AG08396 (cell line): ENCODE data around the gene PHF5A.

Experiments
- DNase-seq: peaks from one replicate; pipeline ENCODE4 v3.0.0; 2012; ENCODE audit warnings: low spot score, mixed read lengths

The PHF5A gene

DNA sequence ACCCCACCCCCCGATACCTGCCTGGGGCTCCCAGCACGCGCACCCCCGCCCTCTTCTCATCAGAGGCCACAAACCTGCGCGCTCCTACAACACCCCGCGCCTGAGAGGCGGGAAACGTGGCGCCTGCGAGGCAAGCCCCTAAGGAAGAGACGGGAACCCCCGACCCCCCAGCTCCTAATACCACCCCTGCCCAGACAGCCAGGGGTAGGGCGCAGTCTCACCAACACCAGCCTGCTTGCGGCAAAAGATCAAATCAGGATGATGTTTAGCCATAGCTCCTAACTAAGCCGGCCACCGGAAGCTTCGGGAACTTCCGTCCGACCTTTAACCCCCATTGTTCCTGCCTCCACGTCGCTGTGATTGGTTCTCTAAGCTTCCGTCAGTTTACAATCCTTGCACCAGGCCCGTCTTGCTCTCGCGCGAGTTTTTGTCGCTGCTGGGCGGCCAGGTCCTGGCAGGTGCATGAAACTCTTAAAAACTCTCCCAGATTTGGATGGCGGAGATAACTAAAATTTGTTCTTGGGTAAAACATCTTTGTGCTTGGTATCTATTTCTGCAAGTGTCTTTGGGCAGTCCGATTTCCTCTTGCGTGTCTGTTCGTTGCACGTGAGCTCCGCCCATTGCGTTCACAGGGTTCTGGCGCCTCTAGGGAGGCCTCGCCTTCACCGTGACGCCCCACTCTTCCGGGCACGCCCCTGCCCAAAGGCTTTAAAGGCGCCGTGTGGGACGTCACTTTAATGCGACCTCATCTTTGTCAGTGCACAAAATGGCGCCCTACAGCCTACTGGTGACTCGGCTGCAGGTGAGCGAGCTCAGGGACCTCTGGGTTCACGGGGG lies at the start of gene PHF5A, which contains the start of gene ACO2:
TSS of gene PHF5A (minus strand) at position 312 of the 837 bp plus-strand sequence. CDS start at position 273, 39 bp downstream.
TSS of gene ACO2 (plus strand) at position 737 of the 837 bp plus-strand sequence. CDS start at position 767, 30 bp downstream.
- DNase-seq = peak; percentile 93

GRCh38 chr22:41518048-41518347 lies 49.5 kb upstream of the PHF5A start:
- DNase-seq = no peak

- peak; percentile 75 for DNase-seq
Measured at GRCh38 chr22:41517172-41518047, 48.9 kb upstream of the PHF5A start.

DNA sequence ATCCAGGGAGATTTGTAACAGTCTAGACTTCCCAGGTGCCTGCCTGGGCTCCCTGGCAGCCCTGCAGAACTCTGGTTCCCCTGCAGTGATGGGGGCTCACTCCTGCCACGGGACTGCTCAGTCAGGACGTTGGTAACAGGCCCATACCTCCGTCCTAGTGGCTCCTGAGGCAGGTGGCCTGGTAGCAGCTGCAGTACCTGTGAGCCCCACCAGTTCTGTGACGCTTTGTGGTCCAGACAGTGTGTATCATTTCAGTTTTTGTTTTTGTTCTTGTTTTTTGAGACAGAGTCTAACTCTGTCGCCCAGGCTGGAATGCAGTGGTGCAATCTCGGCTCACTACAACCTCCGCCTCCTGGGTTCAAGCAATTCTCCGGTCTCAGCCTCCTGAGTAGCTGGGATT lies 48.0 kb upstream of the PHF5A start:
- no peak for DNase-seq

DNA sequence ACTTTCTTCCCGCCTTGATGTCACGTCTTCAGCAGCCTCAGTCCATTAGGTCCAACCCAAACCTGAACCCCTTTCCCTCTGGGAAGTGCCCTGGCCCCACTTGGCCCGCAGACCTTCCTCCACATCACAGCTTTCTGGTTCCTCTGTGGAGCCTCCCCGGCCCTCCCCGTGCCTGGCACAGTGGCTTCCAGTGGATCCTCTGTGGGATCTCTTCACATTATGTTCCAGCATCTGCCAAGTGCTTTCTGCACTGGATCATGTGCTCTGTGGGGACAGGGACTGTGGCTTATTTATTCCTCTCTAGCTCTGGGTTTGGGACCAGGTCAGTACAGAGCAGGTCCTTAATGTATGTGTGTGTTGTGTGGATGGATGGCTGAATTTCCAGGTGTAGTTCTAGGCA lies 44.9 kb upstream of the PHF5A start:
- DNase-seq = no peak

- peak; percentile 79 for DNase-seq
Measured at GRCh38 chr22:41512421-41513194, 44.1 kb upstream of the PHF5A start.

DNA sequence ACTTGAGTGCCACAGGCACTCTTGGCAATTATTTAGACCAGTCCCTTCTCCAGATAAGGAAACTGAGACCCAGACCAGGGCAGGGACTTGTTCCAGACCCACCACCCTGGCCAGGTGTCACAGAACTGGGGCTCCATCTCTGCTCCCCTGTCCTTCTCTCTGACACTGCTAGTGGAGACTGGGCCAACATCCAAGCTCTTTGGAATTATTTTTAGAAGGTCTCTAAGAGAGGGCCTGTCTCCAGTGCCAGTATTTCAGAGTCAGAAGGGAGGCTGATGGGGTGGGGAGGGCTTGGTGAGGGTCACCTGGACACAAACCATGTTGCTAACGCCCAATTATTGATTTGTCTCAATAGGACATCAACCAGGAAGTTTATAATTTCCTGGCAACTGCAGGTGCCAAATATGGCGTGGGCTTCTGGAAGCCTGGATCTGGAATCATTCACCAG lies 43.1 kb upstream of the PHF5A start:
- DNase-seq = no peak

- no peak for DNase-seq
Measured at GRCh38 chr22:41508770-41509170, 40.3 kb upstream of the PHF5A start.

DNA sequence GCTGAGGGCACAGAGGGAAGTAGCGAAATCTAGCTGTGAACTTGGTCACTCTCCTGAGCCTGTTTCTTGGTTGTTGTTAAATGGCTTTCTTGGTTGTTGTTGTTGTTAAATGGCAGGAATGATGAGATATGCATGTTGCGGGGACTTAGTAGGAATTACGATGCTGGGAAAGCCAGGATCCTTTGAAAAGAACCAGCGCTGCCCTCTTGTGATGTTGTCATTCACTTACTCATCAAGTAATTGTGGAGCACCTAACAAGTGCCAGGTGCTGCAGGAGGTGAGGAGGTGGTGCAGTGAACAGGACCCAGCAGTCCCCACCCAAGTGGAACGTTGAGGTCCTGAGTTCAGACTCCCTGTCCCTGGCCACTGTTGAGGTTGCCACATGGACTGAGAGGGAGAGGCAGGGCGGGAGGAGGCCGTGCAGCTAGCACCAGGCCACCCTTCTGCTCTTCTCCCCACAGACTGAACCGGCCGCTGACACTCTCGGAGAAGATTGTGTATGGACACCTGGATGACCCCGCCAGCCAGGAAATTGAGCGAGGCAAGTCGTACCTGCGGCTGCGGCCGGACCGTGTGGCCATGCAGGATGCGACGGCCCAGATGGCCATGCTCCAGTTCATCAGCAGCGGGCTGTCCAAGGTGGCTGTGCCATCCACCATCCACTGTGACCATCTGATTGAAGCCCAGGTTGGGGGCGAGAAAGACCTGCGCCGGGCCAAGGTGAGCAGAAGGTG lies 39.0 kb upstream of the PHF5A start:
- DNase-seq = no peak

DNA sequence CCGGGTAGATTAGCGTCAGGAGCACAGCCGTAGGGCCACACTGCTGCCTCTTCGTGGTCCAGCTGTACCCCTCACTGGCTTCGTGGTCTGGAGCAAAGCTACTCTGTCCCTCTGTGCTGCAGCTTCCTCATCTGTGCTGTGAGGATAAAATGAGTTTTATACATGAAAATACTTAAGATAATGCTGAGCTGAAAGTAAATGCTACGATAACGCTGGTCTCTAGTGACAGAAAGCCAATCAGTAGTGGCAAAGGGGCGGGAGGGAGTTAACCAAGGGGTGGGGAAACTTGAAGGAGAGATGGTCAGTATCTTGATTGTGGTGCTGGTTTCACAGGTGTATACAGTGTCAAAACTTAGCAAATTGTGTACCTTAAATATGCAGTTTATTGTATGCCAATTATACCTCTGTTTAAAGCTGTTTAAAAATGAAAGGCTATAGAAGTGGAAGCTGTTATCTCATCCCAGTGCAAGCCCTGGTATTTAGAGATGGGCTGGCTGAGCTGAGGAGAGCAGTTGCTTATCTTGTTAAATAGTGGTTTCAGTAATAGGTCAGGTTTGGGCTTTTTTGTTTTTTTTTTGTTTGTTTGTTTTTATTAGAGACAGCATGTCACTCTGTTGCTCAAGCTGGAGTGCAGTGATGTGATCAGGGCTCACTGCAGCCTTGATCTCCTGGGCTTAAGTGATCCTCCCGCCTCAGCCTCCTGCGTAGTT lies 37.2 kb upstream of the PHF5A start:
- no peak for DNase-seq

DNA sequence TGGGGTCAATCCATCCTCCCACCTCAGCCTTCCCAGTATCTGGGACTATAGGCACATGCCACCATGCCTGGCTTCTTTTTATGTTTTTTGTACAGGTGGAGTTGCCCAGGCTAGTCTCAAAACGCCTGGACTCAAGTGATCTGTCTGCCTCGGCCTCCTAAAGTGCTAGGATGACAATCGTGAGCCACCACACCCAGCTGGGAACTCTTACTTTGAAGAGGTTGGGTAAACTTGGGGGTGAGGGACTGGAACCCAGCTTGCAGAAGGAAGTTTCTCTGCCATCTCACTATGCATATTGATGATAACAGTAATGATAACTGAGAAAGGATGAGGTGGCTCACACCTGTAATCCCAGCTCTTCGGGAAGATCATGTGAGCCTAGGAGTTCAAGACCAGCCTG lies 36.3 kb upstream of the PHF5A start:
- DNase-seq = no peak

DNA sequence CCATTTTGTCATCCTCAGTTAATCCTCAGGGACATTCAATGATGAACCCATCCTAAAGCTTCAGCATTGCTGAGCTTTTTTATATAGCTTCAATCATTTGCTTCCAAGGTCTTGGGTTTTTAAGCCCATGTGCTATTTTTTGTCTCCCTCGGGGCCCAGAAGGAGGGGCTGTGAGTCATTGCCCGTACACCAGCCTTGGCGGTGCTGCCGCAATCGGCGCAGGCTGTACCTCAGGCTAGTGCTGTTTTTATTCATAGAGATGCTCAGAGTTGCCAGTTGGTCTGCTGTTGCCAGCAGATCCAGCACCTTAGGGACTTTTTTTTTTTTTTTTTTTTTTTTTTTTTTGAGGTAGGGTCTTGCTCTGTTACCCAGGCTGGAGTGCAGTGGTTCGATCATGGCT lies 35.9 kb upstream of the PHF5A start:
- DNase-seq = no peak

- no peak for DNase-seq
Measured at GRCh38 chr22:41501209-41501608, 32.7 kb upstream of the PHF5A start.

DNA sequence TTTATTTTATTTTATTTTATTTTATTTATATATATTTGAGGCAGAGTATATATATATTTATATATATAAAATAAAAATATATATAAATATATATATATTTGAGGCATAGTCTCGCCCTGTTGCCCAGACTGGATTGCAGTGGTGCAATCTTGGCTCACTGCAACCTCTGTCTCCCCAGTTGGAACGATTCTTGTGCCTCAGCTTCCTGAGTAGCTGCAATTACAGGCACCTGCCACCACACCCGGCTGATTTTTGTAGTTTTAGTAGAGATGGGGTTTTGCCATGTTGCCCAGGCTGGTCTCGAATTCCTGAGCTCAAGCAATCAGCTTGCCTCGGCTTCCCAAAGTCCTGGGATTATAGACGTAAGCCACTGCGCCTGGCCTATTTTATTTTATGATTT lies 31.8 kb upstream of the PHF5A start:
- no peak for DNase-seq

DNA sequence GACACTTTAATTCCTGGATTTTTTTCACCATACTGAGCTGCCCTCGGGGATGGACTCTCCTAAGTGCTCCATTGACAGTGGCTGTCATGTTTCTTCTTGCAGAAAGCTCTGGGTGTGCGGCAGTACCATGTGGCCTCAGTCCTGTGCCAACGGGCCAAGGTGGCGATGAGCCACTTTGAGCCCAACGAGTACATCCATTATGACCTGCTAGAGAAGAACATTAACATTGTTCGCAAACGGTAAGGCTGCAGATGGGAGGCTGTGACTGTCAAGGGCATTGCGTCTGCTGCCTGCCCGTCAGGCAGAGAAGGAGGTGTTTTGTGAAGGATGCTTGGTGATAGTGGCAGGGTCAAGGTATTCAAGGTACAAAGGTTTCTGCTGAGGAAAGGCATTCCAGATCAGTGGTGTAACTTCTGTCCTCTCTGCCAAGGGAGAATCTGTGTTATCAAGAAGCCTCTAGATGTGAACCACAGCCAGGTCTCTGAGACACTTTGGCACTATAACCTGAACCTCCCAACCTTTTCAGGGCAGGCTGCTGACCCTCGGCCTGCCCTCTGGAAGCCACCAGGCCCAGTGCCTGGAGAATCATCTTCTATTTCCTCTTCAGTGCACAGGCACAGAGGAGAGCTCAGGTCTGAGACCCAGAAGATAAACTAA lies 31.3 kb upstream of the PHF5A start:
- no peak for DNase-seq

- DNase-seq = no peak
Measured at GRCh38 chr22:41498303-41498835, 29.9 kb upstream of the PHF5A start.

DNA sequence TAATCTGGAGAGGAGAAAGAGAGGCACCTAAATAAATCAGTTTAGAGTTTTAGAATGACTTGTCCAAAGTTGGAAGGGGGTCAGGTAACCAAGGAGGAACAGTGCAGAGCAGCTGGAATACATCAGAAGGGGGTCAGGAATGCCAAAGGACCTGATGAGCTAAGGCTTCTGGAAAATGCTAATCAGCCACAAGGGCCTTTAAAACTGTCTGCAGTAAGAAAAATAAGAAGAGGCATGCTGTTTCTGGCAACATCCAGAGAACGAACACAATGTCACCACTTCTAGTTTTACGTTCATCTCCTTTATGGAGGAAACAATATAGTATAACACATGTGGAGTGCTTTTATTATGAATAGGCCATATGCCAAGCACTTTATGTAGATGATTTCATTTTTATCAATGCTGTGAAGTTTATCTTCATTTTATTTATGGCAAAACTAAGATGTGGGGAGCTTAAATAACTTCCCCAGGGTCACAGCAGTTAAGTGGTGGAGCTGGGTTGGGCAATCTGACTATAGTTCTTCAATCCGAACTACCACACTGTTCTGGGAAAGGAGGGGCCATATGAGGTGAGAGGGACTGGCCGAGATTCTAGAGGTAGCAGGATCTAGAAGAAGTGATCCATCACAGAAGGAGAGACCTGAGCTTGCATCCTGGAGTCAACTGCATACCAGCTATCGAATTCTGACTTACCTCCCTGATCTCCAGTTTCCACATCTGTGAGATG lies 23.0 kb upstream of the PHF5A start:
- DNase-seq = no peak

DNA sequence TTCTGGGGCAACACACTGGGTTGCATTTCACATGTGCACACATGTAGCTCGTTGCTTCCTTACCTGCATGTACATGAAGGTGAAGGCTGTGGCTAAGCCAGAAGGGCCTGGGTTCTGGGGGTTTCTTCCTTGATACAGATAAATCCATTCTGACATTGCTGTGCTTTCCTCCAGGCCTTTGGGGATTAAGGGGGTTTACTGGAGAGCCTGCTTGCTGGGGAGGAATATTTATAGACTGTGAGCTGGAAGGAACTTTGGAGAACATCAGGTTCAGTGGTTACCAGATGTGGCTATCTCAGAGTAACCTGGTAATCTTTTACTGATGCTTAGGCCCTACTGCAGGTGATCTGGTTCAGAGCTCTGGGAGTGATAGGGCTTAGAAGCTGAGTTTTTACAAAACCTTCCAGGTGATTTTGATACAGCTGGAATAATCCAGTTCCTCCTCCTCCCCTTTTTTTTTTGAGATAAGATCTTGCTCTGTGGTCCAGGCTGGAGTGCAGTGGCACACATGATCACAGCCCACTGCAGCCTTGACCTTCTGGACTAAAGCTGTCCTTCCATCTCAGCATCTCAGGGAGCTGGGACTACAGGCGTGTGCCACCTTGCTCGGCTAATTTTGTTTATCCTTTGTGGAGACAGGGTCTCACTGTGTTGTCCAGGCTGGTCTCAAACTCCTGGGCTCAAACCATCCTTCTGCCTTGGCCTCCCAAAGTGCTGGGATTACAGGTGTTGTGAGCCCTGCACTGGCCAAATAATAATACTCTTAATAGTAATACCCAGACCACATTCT lies 20.3 kb upstream of the PHF5A start:
- no peak for DNase-seq

GRCh38 chr22:41488076-41488475 lies 19.6 kb upstream of the PHF5A start:
- no peak for DNase-seq
